ENCODE results near the gene CACNA2D4. TPM values are rescaled to one million over a fixed set of nuclear protein-coding genes. Genes with fewer than 3 reads are reported as not detected.

The CACNA2D4 gene
- total RNA-seq, 1 donor from 2014 or later, result 2.8 TPM

- DNase-seq, result no peak
- CTCF ChIA-PET, result no interaction called here
- peaks cover 4% of the 10 kb centered on the region for H3K4me1 Mint-ChIP-seq
- peaks cover 53% of the 10 kb centered on the region for H3K27me3 Mint-ChIP-seq
- no peak for TF ChIP-seq CTCF (IDR thresholded peaks at IDR 0.05)
- H3K36me3 Mint-ChIP-seq (ENCODE audit: low read depth), result no peaks in the 10 kb centered on the region
- no peak overlapping the region for H3K4me3 Mint-ChIP-seq
- POLR2A ChIA-PET, result no interaction called here
- H3K27ac Mint-ChIP-seq, result no peak overlapping the region
- no peaks in the 10 kb centered on the region for H3K9me3 Mint-ChIP-seq
- intact Hi-C loops (cut with micrococcal nuclease), result no loop called here
- ATAC-seq (ENCODE audit: low read depth), result no peak
Observed at GRCh38 chr12:1830401-1830845, 88.0 kb downstream of the CACNA2D4 start.

GRCh38 chr12:1829306-1829900, 89.0 kb downstream of the CACNA2D4 start:
- peaks cover 4% of the 10 kb centered on the region for H3K4me1 Mint-ChIP-seq
- ChIA-PET CTCF (no interaction called here), POLR2A (no interaction called here)
- H3K27ac Mint-ChIP-seq, result no peak overlapping the region
- H3K36me3 Mint-ChIP-seq (ENCODE audit: low read depth), result no peaks in the 10 kb centered on the region
- H3K9me3 Mint-ChIP-seq, result no peaks in the 10 kb centered on the region
- peaks cover 52% of the 10 kb centered on the region for H3K27me3 Mint-ChIP-seq
- no peak for ATAC-seq (ENCODE audit: low read depth)
- DNase-seq, result no peak
- no peak overlapping the region for H3K4me3 Mint-ChIP-seq
- intact Hi-C loops (cut with micrococcal nuclease), result no loop called here
- TF ChIP-seq CTCF (IDR thresholded peaks at IDR 0.05), result no peak

- Mint-ChIP-seq H3K27me3 (peaks cover 49% of the 10 kb centered on the region), H3K36me3 (ENCODE audit: low read depth) (no peaks in the 10 kb centered on the region), H3K9me3 (no peaks in the 10 kb centered on the region), H3K27ac (no peak overlapping the region), H3K4me1 (peaks cover 4% of the 10 kb centered on the region), H3K4me3 (no peak overlapping the region)
- intact Hi-C loops (cut with micrococcal nuclease), result no loop called here
- CTCF ChIA-PET, result no interaction called here
- DNase-seq (no peak), ATAC-seq (ENCODE audit: low read depth) (no peak)
- POLR2A ChIA-PET, result no interaction called here
- TF ChIP-seq CTCF (IDR thresholded peaks at IDR 0.05), result no peak
Observed at GRCh38 chr12:1828856-1829255, 89.6 kb downstream of the CACNA2D4 start.

DNA sequence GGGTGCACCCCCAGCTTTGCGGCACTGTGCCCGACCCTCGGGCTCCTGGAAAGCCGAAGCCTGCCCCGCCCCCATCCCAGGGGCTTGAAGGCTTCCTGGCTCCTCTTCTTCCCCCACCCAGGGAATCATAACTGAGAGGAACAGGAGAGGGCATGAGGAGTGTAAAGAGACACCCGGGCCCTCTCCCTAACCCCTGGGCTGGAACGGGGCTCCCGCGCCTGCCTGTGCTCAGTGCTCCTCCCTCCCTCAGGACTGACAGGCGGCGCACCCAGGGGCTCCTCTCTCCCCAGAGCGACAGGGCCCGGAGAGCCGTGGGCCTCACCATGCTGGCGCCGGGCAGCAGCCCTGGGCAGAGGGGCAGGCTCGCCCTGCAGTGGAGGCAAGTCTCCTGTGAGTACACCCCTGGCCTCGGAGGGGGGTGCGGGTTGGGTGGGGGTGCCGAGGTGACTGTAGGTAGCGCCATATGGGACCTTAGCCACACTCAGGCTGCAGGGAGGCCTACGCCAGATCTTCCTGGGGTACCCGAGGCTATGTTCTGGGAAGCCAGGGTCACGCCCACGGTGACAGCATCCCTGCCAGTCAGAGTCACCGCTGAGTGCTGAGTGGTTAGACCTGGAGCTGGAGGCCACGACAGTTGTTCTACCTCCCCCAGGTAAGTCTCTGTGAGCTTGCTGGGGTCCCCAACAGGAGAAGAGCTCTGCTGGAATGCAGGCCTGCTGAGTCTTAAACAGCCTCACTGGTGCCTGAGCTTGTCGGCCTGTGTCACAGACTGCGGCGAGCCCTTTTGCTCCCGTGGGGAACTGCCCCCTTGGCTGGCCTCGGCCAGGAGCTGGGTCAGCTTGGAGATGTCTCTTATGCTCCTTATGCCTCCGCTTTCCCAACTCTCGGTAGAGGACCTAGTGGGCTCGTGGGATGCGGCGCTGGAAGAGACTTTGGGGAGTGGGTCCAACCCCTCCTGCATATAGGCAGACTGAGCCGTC, 90.3 kb downstream of the CACNA2D4 start:
- intact Hi-C loops (cut with micrococcal nuclease), result no loop called here
- ChIA-PET CTCF (no interaction called here), POLR2A (no interaction called here)
- no peak overlapping the region for H3K27ac Mint-ChIP-seq
- H3K9me3 Mint-ChIP-seq, result no peaks in the 10 kb centered on the region
- no peaks in the 10 kb centered on the region for H3K36me3 Mint-ChIP-seq (ENCODE audit: low read depth)
- peaks cover 4% of the 10 kb centered on the region for H3K4me1 Mint-ChIP-seq
- TF ChIP-seq CTCF (IDR thresholded peaks at IDR 0.05), result no peak
- H3K27me3 Mint-ChIP-seq, result peaks cover 42% of the 10 kb centered on the region
- no peak for ATAC-seq (ENCODE audit: low read depth)
- no peak for DNase-seq
- no peak overlapping the region for H3K4me3 Mint-ChIP-seq
